Left colon (tissue), 2 donors: Measurements from ENCODE around the gene LCE3B. TPM values are rescaled to one million over a fixed set of nuclear protein-coding genes. Genes with fewer than 3 reads are reported as not detected.
"Not testable (repeated sequence)": the region's sequence is repeated elsewhere in the genome, so short reads cannot be mapped to it uniquely, and the experiment has no call there.

Experiments
- ATAC-seq: fragments of 200-7000 bp; cut with Tn5 transposase; one replicate; pipeline ENCODE4 v1.9.1; 2020; ENCODE audit warnings: mild to moderate bottlenecking, moderate library complexity
- DNase-seq, 2 donors: peaks; one replicate each; pipeline ENCODE4 v3.0.0-alpha.2; 2020
- intact Hi-C, 2 donors: fragments of 100-400 bp; cut with DNase I in 1 of 2; cut with micrococcal nuclease in 1 of 2; formaldehyde crosslinking; loops; one replicate each; pipeline versions ENCODE4 v1.11.2 to v1.14.0; 2022; cut with DNase I, micrococcal nuclease
- long read RNA-seq: library from polyadenylated mRNA; unstranded; transcript quantifications from one replicate; pipeline ENCODE4 v2.0.0, GENCODE V29; 2021
- total RNA-seq, 2 donors: library from RNA; stranded (reverse); fragmentation: NEBNext Ultra II Directional; extraction: Animal tissue kit (Norgen Biotek cat#: 25700); gene quantifications; one replicate each; pipeline ENCODE4 v1.2.1, GENCODE V29; 2021
- donor health status: DM: no; HTN: no; CAD: no.
- donor health status: DM: yes; HTN: yes; CAD: no.

The LCE3B gene
- not detected for total RNA-seq
- long read RNA-seq: 0 reads

DNA sequence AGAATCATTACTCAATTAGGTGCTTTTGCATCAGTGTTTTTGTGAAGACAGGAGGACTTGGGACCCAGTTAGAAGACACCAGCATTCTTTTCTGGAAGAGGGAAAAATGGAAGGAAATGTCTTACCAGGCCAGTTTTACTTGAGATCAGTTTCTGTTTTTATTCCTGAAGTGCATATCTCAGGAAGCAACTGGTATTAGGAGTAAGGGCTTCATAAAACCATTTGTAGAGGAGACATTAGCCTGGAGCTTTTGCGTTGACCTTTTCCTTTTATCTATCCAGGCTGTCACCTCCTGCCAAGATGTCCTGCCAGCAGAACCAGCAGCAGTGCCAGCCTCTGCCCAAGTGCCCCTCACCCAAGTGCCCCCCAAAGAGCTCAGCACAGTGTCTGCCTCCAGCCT lies at the start of gene LCE3B:
Gene LCE3B (plus strand): TSS at position 301 of the 400 bp plus-strand sequence. CDS start 0 bp downstream, at position 301.
- ATAC-seq: no peak
- DNase-seq: no peak
- intact Hi-C loops: no loop called here

DNA sequence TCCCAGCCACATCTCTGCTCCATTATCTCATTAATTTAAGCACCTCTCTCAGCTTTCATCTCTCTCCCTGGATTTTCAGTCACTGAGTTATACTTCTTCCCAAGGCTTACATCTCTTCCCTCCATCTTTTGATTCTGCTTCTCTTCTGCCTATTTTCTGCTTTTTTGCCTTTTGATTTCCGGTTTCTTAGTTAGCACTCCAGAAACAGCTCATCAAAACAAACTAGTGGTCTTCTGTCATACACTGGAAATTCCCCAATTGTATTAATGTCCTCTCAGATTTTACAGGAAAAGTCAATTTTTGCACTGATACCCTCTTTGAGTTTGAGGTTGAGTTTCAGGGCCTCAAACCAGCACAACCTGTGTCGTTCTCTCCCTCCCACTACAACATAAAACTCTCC lies 48.5 kb upstream of the LCE3B start:
- ATAC-seq (no peak), DNase-seq (no peak)
- intact Hi-C loops: no loop called here

- ATAC-seq (no peak), DNase-seq (no peak)
- intact Hi-C loops: no loop called here
Measured at GRCh38 chr1:152565535-152566215, 47.9 kb upstream of the LCE3B start.

DNA sequence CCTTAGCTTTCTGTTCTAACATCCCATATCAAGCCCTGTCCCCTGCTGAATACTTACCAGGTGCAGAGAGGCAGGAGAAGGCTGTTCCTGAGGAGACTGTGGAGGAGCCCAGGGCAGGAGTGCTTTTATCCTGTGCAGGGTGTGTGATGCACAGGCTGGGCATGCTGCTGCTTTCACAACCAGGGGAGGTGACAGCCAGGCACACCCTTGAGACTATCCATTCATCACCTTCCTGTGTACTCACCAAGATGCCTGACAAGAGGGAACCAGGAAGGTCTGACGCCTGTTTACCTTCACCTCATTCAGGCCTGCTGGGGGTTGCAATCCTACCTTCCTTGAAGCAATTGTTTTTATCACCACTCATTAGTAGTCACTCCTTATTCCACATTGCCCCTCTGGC lies 46.9 kb upstream of the LCE3B start, which contains the start of gene LCE3E:
Gene LCE3E (minus strand): TSS at position 100 of the 400 bp plus-strand sequence. CDS start 572 bp downstream, outside the sequence.
- DNase-seq (no peak), ATAC-seq (no peak)
- intact Hi-C loops: no loop called here

DNA sequence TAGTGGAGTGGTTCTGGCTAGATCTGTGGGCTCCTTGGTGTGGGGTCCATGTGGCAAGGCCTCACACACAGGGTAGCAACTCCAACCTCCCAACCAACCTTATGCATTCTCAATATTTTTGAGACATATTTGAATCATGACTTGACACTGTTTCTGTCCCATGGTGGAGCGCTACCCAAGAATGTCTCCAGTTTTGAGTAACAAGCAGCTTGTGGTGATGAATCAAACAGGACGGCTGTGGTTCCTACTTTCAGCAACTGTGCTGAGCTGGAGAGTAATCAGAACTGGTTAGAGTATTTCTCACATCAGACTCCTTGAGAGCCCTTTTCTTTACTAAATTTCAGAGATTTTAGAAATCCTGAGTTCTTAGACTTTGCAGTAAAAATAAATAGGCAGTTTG lies 36.4 kb upstream of the LCE3B start:
- ATAC-seq (no peak), DNase-seq (no peak)
- intact Hi-C loops: no loop called here

DNA sequence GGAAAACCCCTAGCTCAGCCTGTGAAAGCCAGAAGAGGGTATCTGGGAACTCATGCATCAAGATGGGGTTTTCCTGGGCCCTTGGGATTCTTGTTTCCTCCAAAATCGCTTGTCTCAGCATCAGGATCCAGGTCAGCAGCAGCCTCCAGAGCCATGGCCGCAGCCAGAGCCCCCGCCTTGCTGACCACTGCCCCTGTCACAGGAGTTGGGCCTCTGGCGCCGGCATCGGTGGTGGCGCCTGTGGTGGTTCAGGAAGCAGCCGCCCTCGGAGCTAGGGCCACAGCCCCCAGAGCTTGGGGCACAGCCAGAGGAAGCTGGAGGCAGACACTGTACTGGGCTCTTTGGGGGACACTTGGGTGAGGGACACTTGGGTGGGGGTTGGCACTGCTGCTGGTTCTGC lies 34.1 kb upstream of the LCE3B start:
- DNase-seq, intact Hi-C loops, ATAC-seq: not testable (repeated sequence)

- ATAC-seq (no peak), DNase-seq (no peak)
- intact Hi-C loops: no loop called here
Measured at GRCh38 chr1:152580433-152580832, 33.2 kb upstream of the LCE3B start, which contains the start of gene LCE3D. TSS of gene LCE3D (minus strand) at chr1:152580516. CDS start at chr1:152579936, 580 bp downstream.

- no peak for ATAC-seq
- intact Hi-C loops: no loop called here
- DNase-seq: no peak
Measured at GRCh38 chr1:152582647-152583046, 31.0 kb upstream of the LCE3B start.

DNA sequence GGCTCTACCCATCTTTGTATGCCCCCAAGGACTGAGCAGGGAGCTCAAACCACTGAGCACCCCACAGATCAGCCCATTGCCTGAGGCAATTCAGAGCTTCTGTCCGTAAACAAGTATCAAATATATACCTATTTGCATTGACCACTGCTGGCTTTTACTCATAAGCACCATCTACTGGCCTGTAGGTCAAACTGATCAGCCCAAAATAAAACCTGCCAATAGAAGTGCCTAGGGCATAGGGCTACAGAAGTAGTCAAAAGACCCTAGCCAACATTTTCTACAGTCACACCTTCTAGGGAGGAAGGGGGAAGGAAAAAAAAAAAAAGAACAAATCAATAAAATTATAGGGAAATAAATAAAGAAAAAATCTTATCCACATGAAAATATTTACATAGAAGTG lies 28.0 kb upstream of the LCE3B start:
- DNase-seq: no peak
- ATAC-seq: no peak
- intact Hi-C loops: no loop called here

GRCh38 chr1:152596986-152597385 lies 16.6 kb upstream of the LCE3B start:
- no peak for ATAC-seq
- intact Hi-C loops: no loop called here
- no peak for DNase-seq

DNA sequence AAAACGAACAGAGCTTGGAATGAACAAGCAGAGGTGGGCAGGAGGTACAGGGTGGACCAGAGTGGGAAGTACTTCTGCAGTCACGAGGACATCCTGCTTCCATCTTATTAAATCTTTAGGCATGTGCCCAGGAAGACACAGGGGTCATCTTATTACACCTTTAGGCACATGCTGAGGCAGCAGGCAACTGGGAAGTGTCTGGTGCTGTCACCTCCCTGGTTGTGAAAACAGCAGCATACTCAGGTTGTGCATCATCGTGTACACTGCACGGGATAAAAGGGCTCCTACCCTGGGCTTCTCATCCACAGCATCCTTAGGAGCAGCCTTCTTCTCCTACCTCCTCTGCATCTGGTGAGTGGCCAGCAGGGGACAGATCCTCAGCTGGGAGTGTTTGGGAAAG lies 13.7 kb upstream of the LCE3B start, which contains the start of gene LCE3C:
Gene LCE3C (plus strand): TSS at position 301 of the 400 bp plus-strand sequence. CDS start 498 bp downstream, outside the sequence.
- intact Hi-C loops: no loop called here
- ATAC-seq: no peak
- DNase-seq: no peak

DNA sequence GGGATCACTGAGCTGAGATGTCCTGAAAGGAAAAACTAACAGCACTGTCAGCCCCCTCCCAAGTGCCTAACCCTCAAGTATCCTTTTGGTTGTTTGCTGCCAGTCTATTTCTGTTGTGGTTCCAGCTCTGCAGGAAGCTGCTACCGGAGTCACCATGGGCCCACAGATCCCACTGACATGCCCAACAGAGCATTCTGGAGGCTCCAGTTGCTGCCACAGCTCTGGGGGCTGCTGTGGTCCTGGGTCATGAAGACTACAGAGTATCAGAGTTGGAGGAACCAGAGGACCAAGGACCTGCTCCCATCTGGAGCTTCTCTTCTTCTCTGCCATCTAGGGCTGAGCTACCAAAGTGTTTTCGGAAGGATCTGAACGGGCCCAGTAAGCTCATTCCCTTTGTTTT lies 8.4 kb downstream of the LCE3B start:
- intact Hi-C loops: no loop called here
- no peak for ATAC-seq
- DNase-seq: no peak

GRCh38 chr1:152622803-152623202 lies 9.2 kb downstream of the LCE3B start, which contains the start of gene LCE3A:
TSS of gene LCE3A (minus strand) at chr1:152623103. CDS start at chr1:152623103, 0 bp downstream.
- intact Hi-C loops: no loop called here
- DNase-seq (peak in 1 of 2 donors; percentile 9), ATAC-seq (no peak)

GRCh38 chr1:152623203-152623844 lies 9.7 kb downstream of the LCE3B start:
- no peak for ATAC-seq
- peak in 1 of 2 donors; percentile 5 for DNase-seq
- intact Hi-C loops: no loop called here

DNA sequence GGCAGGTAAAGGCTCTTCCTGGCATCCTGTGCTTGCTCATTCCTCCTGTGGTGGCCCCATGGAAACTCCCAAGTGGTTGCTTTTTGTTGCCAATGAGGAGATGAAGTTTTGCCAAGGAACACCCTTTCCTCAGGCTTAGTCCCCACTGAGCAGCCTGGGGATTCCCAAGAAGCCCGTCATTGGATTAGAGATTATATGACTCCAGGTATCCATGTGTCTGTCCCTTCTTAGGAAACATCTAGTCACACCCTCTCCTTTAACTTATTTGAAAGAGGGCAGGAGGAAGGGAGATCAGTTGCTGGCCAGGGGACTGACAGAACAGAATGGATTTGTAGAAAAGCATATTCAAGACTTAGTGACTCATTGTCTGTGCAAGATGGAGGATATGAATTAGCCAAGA lies 13.1 kb downstream of the LCE3B start:
- no peak for DNase-seq
- ATAC-seq: no peak
- intact Hi-C loops: no loop called here

DNA sequence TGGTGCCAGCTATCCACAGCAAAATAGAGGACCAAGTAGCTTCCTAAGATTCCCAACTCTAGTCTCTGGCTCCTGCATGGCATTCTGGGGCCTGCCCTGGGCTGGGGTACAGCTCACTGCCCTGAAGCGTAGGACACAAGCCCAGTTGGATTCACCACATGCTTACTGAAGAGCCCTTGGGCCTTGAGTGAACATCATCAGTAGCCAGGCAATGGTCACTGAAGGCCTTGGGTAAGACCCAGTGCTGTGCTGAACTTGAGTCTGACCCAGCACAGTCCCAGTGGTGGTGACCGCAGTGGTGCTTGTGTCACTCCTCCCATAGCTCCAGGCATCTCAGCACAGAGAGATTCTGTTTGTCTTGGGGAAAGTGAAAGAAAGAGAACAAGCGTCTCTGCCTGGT lies 17.0 kb downstream of the LCE3B start:
- DNase-seq: no peak
- intact Hi-C loops: no loop called here
- ATAC-seq: no peak

GRCh38 chr1:152640351-152640750 lies 26.7 kb downstream of the LCE3B start:
- intact Hi-C loops: no loop called here
- no peak for ATAC-seq
- DNase-seq: no peak

DNA sequence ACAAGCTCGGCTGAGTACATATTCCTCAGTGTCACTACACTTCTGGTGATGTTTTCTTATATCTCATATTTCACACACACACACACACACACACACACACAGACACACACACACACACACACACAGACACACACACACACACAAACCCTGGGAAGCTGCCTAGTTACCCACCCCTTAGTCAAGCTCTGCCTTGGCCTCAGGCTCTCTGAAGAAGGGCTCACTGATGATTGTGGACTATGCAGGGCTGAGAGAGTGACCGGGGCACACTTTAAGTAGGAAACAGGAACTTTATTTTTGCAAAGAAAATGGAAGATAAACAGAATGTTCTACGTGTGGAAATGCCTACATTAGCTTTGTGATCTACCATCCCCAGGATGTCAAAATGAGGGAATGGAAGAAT lies 30.3 kb downstream of the LCE3B start:
- DNase-seq (no peak), ATAC-seq (no peak)
- intact Hi-C loops: no loop called here

- intact Hi-C loops: no loop called here
- DNase-seq (no peak), ATAC-seq (no peak)
Measured at GRCh38 chr1:152645146-152645545, 31.5 kb downstream of the LCE3B start.

GRCh38 chr1:152646656-152647055 lies 33.0 kb downstream of the LCE3B start:
- no peak for DNase-seq
- intact Hi-C loops: no loop called here
- ATAC-seq: no peak
